Measurements from ENCODE around the gene GNAL. TPM values are rescaled to one million over a fixed set of nuclear protein-coding genes. Genes with fewer than 3 reads are reported as not detected.

The GNAL gene
- total and polyA plus RNA-seq, 4 donors, result 0.15 to 0.92 (median 0.72) TPM

DNA sequence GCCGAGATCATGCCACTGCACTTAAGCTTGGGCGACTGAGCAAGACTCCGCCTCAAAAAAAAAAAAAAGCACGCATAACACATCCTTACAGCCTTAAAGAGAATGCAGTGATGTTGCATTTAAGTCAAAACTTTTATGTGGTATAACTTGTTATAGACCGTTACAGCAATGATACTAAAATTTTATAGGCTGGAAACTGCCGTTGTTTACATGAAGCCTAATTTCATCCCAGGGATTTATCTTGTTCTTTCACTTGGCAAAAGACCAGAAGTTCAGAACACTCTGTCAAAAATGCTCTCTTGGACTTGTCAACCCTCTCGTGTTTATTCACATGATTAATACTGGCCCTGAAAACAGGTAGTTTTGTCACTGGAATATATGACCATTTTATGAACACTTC, 7.4 kb downstream of the GNAL start (continued):
- TF ChIP-seq, protein P1, sequence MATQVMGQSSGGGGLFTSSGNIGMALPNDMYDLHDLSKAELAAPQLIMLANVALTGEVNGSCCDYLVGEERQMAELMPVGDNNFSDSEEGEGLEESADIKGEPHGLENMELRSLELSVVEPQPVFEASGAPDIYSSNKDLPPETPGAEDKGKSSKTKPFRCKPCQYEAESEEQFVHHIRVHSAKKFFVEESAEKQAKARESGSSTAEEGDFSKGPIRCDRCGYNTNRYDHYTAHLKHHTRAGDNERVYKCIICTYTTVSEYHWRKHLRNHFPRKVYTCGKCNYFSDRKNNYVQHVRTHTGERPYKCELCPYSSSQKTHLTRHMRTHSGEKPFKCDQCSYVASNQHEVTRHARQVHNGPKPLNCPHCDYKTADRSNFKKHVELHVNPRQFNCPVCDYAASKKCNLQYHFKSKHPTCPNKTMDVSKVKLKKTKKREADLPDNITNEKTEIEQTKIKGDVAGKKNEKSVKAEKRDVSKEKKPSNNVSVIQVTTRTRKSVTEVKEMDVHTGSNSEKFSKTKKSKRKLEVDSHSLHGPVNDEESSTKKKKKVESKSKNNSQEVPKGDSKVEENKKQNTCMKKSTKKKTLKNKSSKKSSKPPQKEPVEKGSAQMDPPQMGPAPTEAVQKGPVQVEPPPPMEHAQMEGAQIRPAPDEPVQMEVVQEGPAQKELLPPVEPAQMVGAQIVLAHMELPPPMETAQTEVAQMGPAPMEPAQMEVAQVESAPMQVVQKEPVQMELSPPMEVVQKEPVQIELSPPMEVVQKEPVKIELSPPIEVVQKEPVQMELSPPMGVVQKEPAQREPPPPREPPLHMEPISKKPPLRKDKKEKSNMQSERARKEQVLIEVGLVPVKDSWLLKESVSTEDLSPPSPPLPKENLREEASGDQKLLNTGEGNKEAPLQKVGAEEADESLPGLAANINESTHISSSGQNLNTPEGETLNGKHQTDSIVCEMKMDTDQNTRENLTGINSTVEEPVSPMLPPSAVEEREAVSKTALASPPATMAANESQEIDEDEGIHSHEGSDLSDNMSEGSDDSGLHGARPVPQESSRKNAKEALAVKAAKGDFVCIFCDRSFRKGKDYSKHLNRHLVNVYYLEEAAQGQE (IDR thresholded peaks at IDR 0.05), result no peak

DNA sequence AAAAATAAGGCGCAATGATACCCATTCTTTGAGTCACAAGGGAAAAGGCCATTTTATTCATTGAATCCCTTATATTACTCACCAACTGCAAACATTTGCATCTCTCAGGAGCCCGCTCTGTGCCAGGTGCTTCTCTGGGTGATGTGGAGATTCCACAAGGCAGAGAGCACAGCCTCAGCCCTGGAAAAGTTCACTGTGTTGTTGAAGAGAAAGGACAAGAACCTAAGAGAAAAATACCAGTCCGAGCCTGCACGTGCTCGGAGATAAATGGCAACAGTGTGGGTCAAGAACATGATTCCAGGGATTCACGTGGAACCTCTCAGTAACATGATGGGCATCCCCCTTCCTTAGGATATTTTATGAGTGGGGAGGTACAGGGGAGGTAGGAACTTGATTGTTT, 11.8 kb downstream of the GNAL start:
- no peak for DNase-seq (ENCODE audit: low spot score)
- 92% methylated on average over 6 of the region's 6 CpGs for WGBS
- Histone ChIP-seq H3K36me3 (ENCODE audit: control insufficient read depth in 4 of 4, insufficient read depth in 3 of 4, low read depth in 1 of 4, low read length in 3 of 4) (no peaks in the 10 kb centered on the region), H3K9me3 (ENCODE audit: control insufficient read depth in 4 of 4, low read length in 3 of 4) (no peaks in the 10 kb centered on the region), H3K27ac (ENCODE audit: low read depth in 1 of 2, low read length in 2 of 2) (no peak overlapping the region), H3K4me1 (ENCODE audit: control insufficient read depth in 4 of 4, insufficient read depth in 4 of 4, low read length in 3 of 4) (no peaks in the 10 kb centered on the region), H3K4me3 (ENCODE audit: low read depth in 1 of 3, low read length in 3 of 3) (no peak overlapping the region), H3K27me3 (ENCODE audit: control insufficient read depth in 4 of 4, insufficient read depth in 4 of 4, low read length in 3 of 4) (no peaks in the 10 kb centered on the region), H3K9ac (ENCODE audit: low read depth in 1 of 2, low read length in 2 of 2) (no peak overlapping the region)
- TF ChIP-seq, protein P2, sequence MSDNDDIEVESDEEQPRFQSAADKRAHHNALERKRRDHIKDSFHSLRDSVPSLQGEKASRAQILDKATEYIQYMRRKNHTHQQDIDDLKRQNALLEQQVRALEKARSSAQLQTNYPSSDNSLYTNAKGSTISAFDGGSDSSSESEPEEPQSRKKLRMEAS (IDR thresholded peaks at IDR 0.05), result no peak
- TF ChIP-seq SP1 (IDR thresholded peaks at IDR 0.05) (no peak), HNF4A (conservative IDR thresholded peaks at IDR 0.05) (no peak), FOXA1 (IDR thresholded peaks at IDR 0.05) (no peak), JUND (IDR thresholded peaks at IDR 0.05) (no peak), YY1 (IDR thresholded peaks at IDR 0.05) (no peak), EGR1 (IDR thresholded peaks at IDR 0.05; ENCODE audit: low read depth in 2 of 2) (no peak), GABPA (IDR thresholded peaks at IDR 0.05 in 1 of 2, conservative IDR thresholded peaks at IDR 0.05 in 1 of 2) (no peak), NR2F2 (IDR thresholded peaks at IDR 0.05) (no peak), RXRA (IDR thresholded peaks at IDR 0.05) (no peak)

DNA sequence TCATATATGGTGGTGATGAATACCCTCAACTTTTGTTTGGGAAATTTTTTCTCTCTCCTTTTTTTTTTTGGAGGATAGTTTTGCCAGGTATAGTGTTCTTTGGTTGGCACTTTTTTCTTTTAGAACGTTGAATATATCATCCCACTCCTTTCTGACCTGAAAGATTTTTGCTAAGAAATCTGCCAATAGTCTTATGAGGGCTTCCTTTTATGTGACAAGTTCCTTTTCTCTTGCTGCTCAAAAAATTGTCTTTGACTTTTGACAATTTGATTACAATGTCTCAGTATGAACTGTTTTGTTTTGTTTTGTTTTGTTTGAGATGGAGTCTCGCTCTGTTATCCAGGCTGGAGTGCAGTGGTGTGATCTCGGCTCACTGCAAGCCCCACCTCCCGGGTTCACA, 21.5 kb downstream of the GNAL start:
- no peaks in the 10 kb centered on the region for H3K4me1 ChIP-seq (ENCODE audit: control insufficient read depth in 4 of 4, insufficient read depth in 4 of 4, low read length in 3 of 4)
- DNase-seq (ENCODE audit: low spot score), result no peak
- no peaks in the 10 kb centered on the region for H3K27me3 ChIP-seq (ENCODE audit: control insufficient read depth in 4 of 4, insufficient read depth in 4 of 4, low read length in 3 of 4)
- no peak overlapping the region for H3K4me3 ChIP-seq (ENCODE audit: low read depth in 1 of 3, low read length in 3 of 3)
- peaks cover 0 to 3% (median 0%) of the 10 kb centered on the region in 4 donors for H3K9me3 ChIP-seq (ENCODE audit: control insufficient read depth in 4 of 4, low read length in 3 of 4)
- H3K36me3 ChIP-seq (ENCODE audit: control insufficient read depth in 4 of 4, insufficient read depth in 3 of 4, low read depth in 1 of 4, low read length in 3 of 4), result no peaks in the 10 kb centered on the region
- H3K9ac ChIP-seq (ENCODE audit: low read depth in 1 of 2, low read length in 2 of 2), result no peak overlapping the region
- no peak overlapping the region for H3K27ac ChIP-seq (ENCODE audit: low read depth in 1 of 2, low read length in 2 of 2)
- WGBS, result 73% methylated on average over 4 of the region's 4 CpGs
- TF ChIP-seq, protein P3, sequence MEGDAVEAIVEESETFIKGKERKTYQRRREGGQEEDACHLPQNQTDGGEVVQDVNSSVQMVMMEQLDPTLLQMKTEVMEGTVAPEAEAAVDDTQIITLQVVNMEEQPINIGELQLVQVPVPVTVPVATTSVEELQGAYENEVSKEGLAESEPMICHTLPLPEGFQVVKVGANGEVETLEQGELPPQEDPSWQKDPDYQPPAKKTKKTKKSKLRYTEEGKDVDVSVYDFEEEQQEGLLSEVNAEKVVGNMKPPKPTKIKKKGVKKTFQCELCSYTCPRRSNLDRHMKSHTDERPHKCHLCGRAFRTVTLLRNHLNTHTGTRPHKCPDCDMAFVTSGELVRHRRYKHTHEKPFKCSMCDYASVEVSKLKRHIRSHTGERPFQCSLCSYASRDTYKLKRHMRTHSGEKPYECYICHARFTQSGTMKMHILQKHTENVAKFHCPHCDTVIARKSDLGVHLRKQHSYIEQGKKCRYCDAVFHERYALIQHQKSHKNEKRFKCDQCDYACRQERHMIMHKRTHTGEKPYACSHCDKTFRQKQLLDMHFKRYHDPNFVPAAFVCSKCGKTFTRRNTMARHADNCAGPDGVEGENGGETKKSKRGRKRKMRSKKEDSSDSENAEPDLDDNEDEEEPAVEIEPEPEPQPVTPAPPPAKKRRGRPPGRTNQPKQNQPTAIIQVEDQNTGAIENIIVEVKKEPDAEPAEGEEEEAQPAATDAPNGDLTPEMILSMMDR (IDR thresholded peaks at IDR 0.05; ENCODE audit: low read depth, low read length, missing input control), result no peak
- TF ChIP-seq, protein P2 (IDR thresholded peaks at IDR 0.05), result no peak
- TF ChIP-seq FOXA2 (IDR thresholded peaks at IDR 0.05) (no peak), SP1 (IDR thresholded peaks at IDR 0.05) (no peak), JUND (IDR thresholded peaks at IDR 0.05) (no peak), TAF1 (conservative IDR thresholded peaks at IDR 0.05) (no peak), HNF4G (IDR thresholded peaks at IDR 0.05) (no peak), EGR1 (IDR thresholded peaks at IDR 0.05; ENCODE audit: low read depth in 2 of 2) (no peak), YY1 (IDR thresholded peaks at IDR 0.05) (no peak), FOXA1 (IDR thresholded peaks at IDR 0.05) (no peak), HNF4A (conservative IDR thresholded peaks at IDR 0.05) (no peak), RAD21 (IDR thresholded peaks at IDR 0.05) (no peak), GABPA (IDR thresholded peaks at IDR 0.05 in 1 of 2, conservative IDR thresholded peaks at IDR 0.05 in 1 of 2) (no peak), RXRA (IDR thresholded peaks at IDR 0.05) (no peak), NR2F2 (IDR thresholded peaks at IDR 0.05) (no peak)
- TF ChIP-seq, protein P1 (IDR thresholded peaks at IDR 0.05), result no peak
- TF ChIP-seq, protein P4, sequence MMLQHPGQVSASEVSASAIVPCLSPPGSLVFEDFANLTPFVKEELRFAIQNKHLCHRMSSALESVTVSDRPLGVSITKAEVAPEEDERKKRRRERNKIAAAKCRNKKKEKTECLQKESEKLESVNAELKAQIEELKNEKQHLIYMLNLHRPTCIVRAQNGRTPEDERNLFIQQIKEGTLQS (IDR thresholded peaks at IDR 0.05), result no peak
- TF ChIP-seq, protein P5, sequence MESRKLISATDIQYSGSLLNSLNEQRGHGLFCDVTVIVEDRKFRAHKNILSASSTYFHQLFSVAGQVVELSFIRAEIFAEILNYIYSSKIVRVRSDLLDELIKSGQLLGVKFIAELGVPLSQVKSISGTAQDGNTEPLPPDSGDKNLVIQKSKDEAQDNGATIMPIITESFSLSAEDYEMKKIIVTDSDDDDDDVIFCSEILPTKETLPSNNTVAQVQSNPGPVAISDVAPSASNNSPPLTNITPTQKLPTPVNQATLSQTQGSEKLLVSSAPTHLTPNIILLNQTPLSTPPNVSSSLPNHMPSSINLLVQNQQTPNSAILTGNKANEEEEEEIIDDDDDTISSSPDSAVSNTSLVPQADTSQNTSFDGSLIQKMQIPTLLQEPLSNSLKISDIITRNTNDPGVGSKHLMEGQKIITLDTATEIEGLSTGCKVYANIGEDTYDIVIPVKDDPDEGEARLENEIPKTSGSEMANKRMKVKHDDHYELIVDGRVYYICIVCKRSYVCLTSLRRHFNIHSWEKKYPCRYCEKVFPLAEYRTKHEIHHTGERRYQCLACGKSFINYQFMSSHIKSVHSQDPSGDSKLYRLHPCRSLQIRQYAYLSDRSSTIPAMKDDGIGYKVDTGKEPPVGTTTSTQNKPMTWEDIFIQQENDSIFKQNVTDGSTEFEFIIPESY (IDR thresholded peaks at IDR 0.05), result no peak

All from liver (tissue), 9 donors.